Stimulated activated CD8-positive, alpha-beta memory T cell treated with anti-CD3 and anti-CD28 coated beads, Interleukin-7, amount 100 ng/mL, for 48 hours (primary cell): ENCODE results near the gene PPP2R2C.

ENCODE experiments used
- DNase-seq, 2 donors: peaks; one replicate each; pipeline ENCODE4 v3.0.0-alpha.2; 2020; ENCODE audit warnings: low read depth in 1 of 2; ENCODE audit errors: extremely low read depth in 1 of 2

Gene PPP2R2C

GRCh38 chr4:6277139-6277802 lies 195.1 kb downstream of the PPP2R2C start:
- DNase-seq = no peak

- DNase-seq = no peak
Observed at GRCh38 chr4:6275898-6276806, 196.3 kb downstream of the PPP2R2C start.

GRCh38 chr4:6275351-6275750 lies 197.1 kb downstream of the PPP2R2C start:
- DNase-seq = no peak

GRCh38 chr4:6273661-6273990 lies 198.8 kb downstream of the PPP2R2C start:
- DNase-seq = no peak

- no peak for DNase-seq
Observed at GRCh38 chr4:6272863-6273660, 199.4 kb downstream of the PPP2R2C start.

GRCh38 chr4:6271701-6272465 lies 200.5 kb downstream of the PPP2R2C start:
- no peak for DNase-seq

GRCh38 chr4:6271206-6271605 lies 201.2 kb downstream of the PPP2R2C start:
- DNase-seq = no peak

- DNase-seq = no peak
Observed at GRCh38 chr4:6270636-6271121, 201.7 kb downstream of the PPP2R2C start.
